Endothelial cell of hepatic sinusoid (primary cell): ENCODE results near the gene BBLN.

ENCODE experiments used
- in situ Hi-C: cut with HindIII; loops from 2 replicates; pipeline ENCODE4 v1.10.0; 2017; ENCODE audit warnings: low sequenced_read_pairs

Gene BBLN

GRCh38 chr9:128144239-128145181 is 15.6 kb upstream of the BBLN start:
- in situ Hi-C loops: no loop called here

DNA sequence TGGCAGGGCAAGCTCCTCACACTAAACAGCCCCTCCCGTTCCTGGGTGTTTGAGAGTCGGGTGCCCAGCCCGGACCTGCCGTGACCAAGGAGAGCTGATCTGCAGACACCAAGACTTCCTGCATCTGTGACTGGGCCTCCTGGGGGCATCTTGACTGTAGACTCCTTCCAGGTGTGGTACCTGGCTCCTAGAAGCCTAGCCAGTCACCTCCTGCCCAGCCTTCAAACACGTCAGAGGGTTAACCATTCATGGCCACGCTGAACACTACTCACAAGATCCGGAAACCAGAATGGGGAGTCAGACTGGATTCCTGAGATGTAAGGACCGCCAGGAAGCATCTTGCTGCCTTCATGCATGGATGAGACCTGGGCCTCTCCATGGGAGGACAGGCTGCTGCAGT is 14.5 kb upstream of the BBLN start:
- in situ Hi-C loops: no loop called here

- in situ Hi-C loops: no loop called here
Measured at GRCh38 chr9:128145951-128146351, 14.1 kb upstream of the BBLN start.

DNA sequence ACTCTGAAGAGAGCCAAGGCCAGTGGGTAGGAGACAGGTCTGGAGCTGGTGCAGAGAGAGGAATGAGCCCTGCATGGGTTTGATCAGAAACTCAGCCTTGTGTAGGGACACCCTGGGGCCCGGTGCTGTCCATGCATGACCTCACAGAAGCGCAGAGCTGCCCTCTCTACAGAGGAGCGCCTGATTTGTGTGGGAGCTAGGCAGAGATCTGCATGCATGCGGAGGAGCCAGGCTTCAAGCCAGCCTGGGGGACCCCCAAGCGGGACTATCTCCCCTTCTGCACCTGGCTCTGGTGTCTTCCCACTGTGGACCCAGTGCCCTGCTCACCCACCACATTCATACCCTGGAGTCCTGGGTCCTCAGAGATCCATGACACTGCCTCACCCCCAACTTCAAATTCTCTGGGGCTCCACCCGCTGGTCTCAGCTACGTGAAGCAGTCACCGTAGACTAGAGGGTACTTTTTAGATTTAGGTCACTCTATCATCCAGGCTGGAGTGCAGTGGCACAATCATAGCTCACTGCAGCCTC is 13.4 kb upstream of the BBLN start:
- in situ Hi-C loops: no loop called here

- in situ Hi-C loops: no loop called here
Measured at GRCh38 chr9:128148509-128149000, 11.5 kb upstream of the BBLN start.

GRCh38 chr9:128149001-128149701 is 10.9 kb upstream of the BBLN start, which contains the start of gene LCN2:
TSS of gene LCN2 (plus strand) at chr9:128149453. CDS start at chr9:128149526, 73 bp downstream.
- in situ Hi-C loops: no loop called here

GRCh38 chr9:128149951-128150593 is 10.0 kb upstream of the BBLN start:
- in situ Hi-C loops: no loop called here

- in situ Hi-C loops: no loop called here
Measured at GRCh38 chr9:128150594-128151308, 9.3 kb upstream of the BBLN start.

- in situ Hi-C loops: no loop called here
Measured at GRCh38 chr9:128151309-128152132, 8.5 kb upstream of the BBLN start.

DNA sequence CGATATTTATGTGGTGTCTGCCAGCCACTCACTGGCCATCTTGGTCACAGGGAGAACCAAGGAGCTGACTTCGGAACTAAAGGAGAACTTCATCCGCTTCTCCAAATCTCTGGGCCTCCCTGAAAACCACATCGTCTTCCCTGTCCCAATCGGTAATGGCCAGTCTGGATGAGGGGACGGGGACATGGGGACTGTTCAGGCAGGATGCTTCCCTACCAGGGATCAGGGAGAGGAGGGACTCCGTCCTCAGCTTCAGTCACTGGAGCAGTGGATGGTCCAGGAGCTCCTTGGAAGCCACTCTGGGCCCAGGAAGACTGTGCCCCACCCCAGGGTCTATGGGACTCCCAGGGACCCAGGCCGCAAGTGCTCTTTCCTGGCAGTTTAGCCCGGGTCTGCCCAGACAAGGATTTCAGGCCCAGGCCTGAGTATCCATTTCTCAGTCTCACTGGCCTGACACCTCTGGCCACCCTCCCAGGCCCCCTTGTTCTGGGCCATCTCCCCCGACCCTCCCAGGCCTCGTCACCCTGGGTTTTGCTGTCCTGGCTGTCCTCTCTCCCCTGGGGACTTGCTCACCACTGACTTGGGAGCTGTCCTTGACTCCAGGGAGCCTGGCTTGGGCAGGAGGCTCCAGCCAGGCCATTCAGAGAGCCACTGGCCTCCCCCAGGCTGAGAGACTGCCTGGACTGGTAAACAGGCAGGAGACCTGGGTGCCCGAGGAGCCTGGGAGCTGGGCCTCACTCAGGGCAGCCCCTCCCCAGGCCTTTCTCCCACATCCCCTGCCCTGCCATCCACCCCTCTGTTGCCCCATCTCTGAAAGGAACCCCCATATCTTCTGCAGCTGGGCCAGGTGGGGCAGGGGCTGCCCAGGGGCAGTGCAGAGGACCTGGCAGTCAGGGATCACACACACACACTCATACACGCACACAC is 7.7 kb upstream of the BBLN start:
- in situ Hi-C loops: no loop called here

GRCh38 chr9:128153060-128153946 is 6.8 kb upstream of the BBLN start:
- in situ Hi-C loops: no loop called here

- in situ Hi-C loops: no loop called here
Measured at GRCh38 chr9:128153947-128154695, 5.9 kb upstream of the BBLN start.

DNA sequence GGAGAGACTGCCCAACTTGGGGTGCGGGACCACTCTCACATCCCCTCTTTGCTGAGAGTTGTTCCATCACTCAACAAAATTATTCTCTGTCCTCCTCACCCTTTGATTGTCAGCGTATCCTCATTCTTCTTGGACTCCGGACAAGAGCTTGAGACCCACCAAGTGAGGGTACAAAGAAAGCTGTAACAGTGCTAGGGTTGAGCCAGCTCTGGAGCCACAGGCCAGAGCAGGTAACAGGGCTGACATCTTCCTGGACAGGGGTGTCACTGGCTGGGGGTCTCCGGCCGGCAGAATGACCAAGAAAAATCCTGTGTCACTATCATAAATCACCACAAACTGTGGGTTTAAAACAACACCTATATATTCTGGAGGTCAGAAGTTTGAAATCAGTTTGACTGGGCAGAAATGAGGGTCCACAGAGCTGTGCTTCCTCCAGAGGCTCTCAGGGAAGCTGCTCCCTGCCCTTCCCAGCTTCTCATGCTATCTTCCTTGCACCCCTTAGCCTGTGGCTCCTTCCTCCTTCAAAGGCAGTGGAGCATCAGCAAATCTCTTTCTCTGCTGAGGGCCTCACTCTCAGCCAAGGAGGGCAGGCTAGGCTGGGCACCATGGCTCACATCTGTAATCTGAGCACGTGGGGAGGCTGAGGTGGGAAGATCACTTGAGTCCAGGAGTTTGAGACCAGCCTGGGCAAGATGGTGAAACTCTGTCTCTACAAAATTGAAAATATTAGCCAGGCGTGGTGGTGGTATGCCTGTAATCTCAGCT is 4.1 kb upstream of the BBLN start:
- in situ Hi-C loops: no loop called here

- in situ Hi-C loops: no loop called here
Measured at GRCh38 chr9:128159522-128159783, 612 bp upstream of the BBLN start.

- in situ Hi-C loops: no loop called here
Measured at GRCh38 chr9:128160603-128160987, 530 bp downstream of the BBLN start.

GRCh38 chr9:128161215-128161902 is 1.3 kb downstream of the BBLN start:
- in situ Hi-C loops: no loop called here
